Upper lobe of left lung (tissue), 4 donors: ENCODE data around the gene CLDN8.

Source experiments
- POLR2A ChIP-seq, 4 donors: fragments of 450-650 bp; IDR thresholded peaks; one replicate each; pipeline ENCODE4 v1.5.1; 2016 to 2017; ENCODE audit warnings: antibody characterized with exemption in 4 of 4, mild to moderate bottlenecking in 2 of 4
- POLR2AphosphoS5 ChIP-seq, 2 donors: sonication (generic); formaldehyde crosslinking; IDR thresholded peaks; one replicate each; pipeline ENCODE4 v1.5.1; 2017; ENCODE audit warnings: antibody characterized with exemption in 2 of 2
- TF ChIP-seq, protein P1 (sequence below), 6 experiments: fragments of 450-650 bp in 4 of 6; fragments of 200-600 bp in 2 of 6; sonication (generic) in 2 of 6; IDR thresholded peaks; one replicate each; pipeline ENCODE4 v1.5.1; 2016 to 2019; ENCODE audit warnings: antibody characterized with exemption in 6 of 6

DNA sequence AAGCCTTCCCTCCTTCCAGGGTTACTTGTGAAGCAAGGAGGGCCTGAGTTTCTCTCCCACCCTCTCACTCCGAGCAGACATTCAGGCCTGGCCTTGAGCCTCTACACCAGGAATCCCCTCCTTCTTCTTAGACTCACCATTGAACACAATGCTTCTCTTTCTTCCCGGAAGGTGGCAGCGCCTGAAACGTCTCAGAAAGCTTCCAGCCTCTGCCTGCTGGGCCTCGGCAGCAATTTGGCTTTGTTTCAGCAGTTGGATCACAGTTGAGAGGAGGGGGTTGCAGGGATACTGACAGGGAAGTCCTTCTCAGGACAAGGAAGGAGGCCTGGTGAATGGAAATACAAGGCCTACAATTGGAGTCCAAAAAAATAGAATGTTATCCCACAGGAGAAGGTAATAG is 6.3 kb downstream of the CLDN8 start:
- TF ChIP-seq, protein P1, sequence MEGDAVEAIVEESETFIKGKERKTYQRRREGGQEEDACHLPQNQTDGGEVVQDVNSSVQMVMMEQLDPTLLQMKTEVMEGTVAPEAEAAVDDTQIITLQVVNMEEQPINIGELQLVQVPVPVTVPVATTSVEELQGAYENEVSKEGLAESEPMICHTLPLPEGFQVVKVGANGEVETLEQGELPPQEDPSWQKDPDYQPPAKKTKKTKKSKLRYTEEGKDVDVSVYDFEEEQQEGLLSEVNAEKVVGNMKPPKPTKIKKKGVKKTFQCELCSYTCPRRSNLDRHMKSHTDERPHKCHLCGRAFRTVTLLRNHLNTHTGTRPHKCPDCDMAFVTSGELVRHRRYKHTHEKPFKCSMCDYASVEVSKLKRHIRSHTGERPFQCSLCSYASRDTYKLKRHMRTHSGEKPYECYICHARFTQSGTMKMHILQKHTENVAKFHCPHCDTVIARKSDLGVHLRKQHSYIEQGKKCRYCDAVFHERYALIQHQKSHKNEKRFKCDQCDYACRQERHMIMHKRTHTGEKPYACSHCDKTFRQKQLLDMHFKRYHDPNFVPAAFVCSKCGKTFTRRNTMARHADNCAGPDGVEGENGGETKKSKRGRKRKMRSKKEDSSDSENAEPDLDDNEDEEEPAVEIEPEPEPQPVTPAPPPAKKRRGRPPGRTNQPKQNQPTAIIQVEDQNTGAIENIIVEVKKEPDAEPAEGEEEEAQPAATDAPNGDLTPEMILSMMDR (IDR thresholded peaks at IDR 0.05) = no peak
- no peak for TF ChIP-seq POLR2AphosphoS5 (IDR thresholded peaks at IDR 0.05)
- no peak for TF ChIP-seq POLR2A (IDR thresholded peaks at IDR 0.05)
